Endothelial cell (in vitro differentiated cells): ENCODE results near the gene FRAS1. TPM values are rescaled to one million over a fixed set of nuclear protein-coding genes. Genes with fewer than 3 reads are reported as not detected.

Experiments used
- DNase-seq: peaks from one replicate; pipeline ENCODE4 v3.0.0; 2021; ENCODE audit warnings: low spot score
- H3K27ac Mint-ChIP-seq: one replicate; pipeline ENCODE4 v1.8.0; 2021; ENCODE audit warnings: mixed read lengths, inconsistent platforms; ENCODE audit not compliant: unreplicated experiment
- H3K27me3 Mint-ChIP-seq: one replicate; pipeline ENCODE4 v1.8.0; 2021; ENCODE audit warnings: mild to moderate bottlenecking, moderate library complexity, mixed read lengths, inconsistent platforms; ENCODE audit not compliant: unreplicated experiment
- H3K36me3 Mint-ChIP-seq: one replicate; pipeline ENCODE4 v1.8.0; 2021; ENCODE audit warnings: mild to moderate bottlenecking, low read depth, mixed read lengths, inconsistent platforms; ENCODE audit not compliant: unreplicated experiment
- H3K4me1 Mint-ChIP-seq: one replicate; pipeline ENCODE4 v1.8.0; 2021; ENCODE audit warnings: mild to moderate bottlenecking, mixed read lengths, inconsistent platforms; ENCODE audit not compliant: unreplicated experiment
- H3K4me3 Mint-ChIP-seq: one replicate; pipeline ENCODE4 v1.8.0; 2021; ENCODE audit warnings: mild to moderate bottlenecking, mixed read lengths, inconsistent platforms; ENCODE audit not compliant: unreplicated experiment
- H3K9me3 Mint-ChIP-seq: one replicate; pipeline ENCODE4 v1.8.0; 2021; ENCODE audit warnings: mixed read lengths, inconsistent platforms; ENCODE audit not compliant: unreplicated experiment
- CTCF ChIP-seq: fragments of 200-600 bp; sonication (generic); IDR thresholded peaks from one replicate; pipeline ENCODE4 v1.5.0; 2021; ENCODE audit warnings: antibody characterized with exemption; ENCODE audit not compliant: unreplicated experiment
- total RNA-seq: library from RNA; stranded (reverse); fragmentation: NEBNext Ultra II Directional; extraction: Animal tissue kit (Norgen Biotek cat#: 25700); gene quantifications from one replicate; pipeline ENCODE4 v1.2.1, GENCODE V29; 2021; ENCODE audit not compliant: unreplicated experiment

Gene FRAS1
- total RNA-seq, 1 donor from 2014 or later, result 51.7 TPM

DNA sequence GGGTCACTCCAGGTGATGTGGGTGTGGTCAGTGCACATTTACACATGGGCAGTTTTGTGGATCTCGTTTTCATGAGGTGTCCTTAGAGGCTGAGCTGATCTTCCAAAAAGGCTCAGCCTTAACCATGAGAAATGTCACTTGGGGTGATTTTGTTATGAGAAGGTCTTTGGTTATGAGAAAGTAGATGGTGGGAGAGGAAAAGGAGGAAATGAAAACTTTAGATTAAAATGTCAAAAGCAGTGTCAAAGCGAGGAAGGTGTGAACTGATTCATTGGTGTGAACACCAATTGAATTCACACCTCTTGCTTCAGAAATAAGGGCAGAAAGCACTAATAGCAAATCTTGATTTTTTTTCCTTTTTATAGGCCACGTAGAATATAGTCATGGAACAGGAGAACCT is 394.3 kb downstream of the FRAS1 start:
- Mint-ChIP-seq H3K27me3 (peaks cover 5% of the 10 kb centered on the region), H3K4me3 (no peak overlapping the region), H3K4me1 (no peaks in the 10 kb centered on the region), H3K36me3 (peaks cover 34% of the 10 kb centered on the region), H3K27ac (no peak overlapping the region), H3K9me3 (no peaks in the 10 kb centered on the region)
- no peak for DNase-seq
- no peak for TF ChIP-seq CTCF

- Mint-ChIP-seq H3K4me3 (no peak overlapping the region), H3K9me3 (no peaks in the 10 kb centered on the region), H3K4me1 (no peaks in the 10 kb centered on the region), H3K27ac (no peak overlapping the region), H3K36me3 (peaks cover 44% of the 10 kb centered on the region), H3K27me3 (peaks cover 5% of the 10 kb centered on the region)
- no peak for DNase-seq
- no peak for TF ChIP-seq CTCF
Observed at GRCh38 chr4:78454016-78454415, 396.9 kb downstream of the FRAS1 start.

DNA sequence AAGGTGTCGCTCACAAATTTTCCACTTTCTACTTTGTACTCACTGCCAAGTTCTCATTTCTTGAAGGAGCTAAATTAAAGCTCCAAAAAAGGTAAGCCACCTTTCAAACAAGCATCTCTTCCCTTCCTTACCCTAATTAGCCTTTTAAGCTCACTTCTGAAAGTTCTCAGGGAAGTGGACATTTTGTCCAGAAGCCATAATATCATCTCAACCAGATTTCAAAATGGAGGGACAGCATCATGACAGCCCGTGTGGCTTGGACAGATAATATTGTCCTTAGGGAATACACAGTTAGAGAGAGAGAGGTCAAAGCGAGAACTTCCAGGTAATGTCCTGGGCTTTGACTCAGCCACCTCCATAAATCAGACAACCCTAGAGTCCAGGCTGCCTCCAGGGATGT is 400.6 kb downstream of the FRAS1 start:
- Mint-ChIP-seq H3K9me3 (no peaks in the 10 kb centered on the region), H3K4me3 (no peak overlapping the region), H3K36me3 (peaks cover 29% of the 10 kb centered on the region), H3K27ac (no peak overlapping the region), H3K27me3 (peaks cover 5% of the 10 kb centered on the region), H3K4me1 (no peaks in the 10 kb centered on the region)
- TF ChIP-seq CTCF, result no peak
- DNase-seq, result no peak

DNA sequence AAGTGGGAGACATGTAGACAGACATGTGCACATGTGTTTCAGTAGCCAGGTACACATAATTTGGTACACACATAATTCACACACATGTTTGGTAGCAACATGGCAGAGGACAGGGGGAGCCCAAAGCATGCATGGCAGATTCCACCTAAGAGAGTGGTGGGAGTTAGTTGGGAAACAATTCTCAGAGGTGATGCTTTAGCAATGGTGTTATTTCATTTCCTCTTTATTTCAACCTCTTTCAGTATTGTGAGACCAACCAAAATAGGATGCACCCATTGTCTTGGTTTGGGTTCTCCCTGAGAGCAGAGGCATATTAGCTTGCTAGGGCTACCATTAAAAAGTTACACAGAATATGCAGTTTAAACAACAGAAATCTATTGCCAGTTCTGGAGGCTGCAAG is 402.2 kb downstream of the FRAS1 start:
- TF ChIP-seq CTCF, result no peak
- Mint-ChIP-seq H3K4me3 (no peak overlapping the region), H3K27ac (no peak overlapping the region), H3K4me1 (no peaks in the 10 kb centered on the region), H3K36me3 (peaks cover 20% of the 10 kb centered on the region), H3K9me3 (no peaks in the 10 kb centered on the region), H3K27me3 (peaks cover 3% of the 10 kb centered on the region)
- DNase-seq, result no peak

- Mint-ChIP-seq H3K4me1 (no peaks in the 10 kb centered on the region), H3K27ac (no peak overlapping the region), H3K9me3 (no peaks in the 10 kb centered on the region), H3K4me3 (no peak overlapping the region), H3K27me3 (peaks cover 3% of the 10 kb centered on the region), H3K36me3 (peaks cover 25% of the 10 kb centered on the region)
- DNase-seq, result no peak
- no peak for TF ChIP-seq CTCF
Observed at GRCh38 chr4:78460368-78460767, 403.2 kb downstream of the FRAS1 start.
